SW 1271 (cell line): ENCODE measurements around the gene SETD2.
A peak's percentile ranks its signal among the peaks of the same experiment; 100 is the strongest.
"Not testable (repeated sequence)": the region's sequence is repeated elsewhere in the genome, so short reads cannot be mapped to it uniquely, and the experiment has no call there.

Source experiments
- DNase-seq, 2 experiments: peaks; one replicate each; lab custom pipeline; 2025; lab: John Stamatoyannopoulos, UW

The SETD2 gene

DNA sequence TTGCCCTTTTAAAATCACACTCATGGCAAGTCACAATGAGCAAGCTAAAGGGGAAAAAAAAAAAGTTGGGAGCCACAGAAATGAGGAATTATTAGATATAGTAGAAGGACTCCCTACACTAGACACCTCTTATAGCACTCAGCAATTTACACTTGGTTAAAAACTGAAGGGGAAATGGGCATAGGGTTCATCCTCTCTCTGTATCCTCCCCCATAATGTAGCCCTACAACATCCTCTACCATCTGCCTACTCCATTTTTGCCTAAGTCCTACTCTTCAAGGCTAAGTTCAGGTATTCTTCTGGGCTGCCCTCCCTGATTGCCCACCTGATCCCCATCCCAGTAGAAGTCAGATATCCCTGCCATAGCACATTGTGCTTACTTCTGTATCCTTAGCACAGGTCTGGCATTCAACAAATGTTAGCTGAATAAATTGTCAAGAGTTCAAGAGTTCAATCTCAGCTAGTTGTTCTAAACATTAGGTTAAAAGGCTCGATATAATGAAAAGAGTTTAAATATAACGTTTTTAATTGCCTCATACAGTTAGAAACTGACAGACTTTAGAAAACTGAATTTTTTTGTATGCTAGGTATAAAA, 14.5 kb downstream of the SETD2 start:
- DNase-seq = no peak

DNA sequence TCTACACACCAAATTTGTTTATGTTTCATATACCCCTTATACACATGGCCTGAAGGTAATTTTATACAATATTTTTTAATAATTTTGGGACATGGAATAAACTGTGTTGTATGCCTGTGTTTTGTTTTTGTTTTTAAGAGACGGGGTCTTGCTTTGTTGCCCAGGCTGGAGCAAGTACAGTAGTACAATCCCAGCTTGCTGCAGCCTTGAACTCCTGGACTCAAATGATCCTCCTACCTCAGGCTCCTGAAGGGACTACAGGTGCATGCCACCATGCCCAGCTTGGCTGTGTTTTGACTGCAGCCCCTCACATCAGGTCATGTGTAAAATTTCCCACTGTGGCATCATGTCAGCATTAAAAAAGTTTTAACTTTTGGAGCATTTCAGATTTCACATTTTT, 18.6 kb downstream of the SETD2 start:
- DNase-seq = no peak

DNA sequence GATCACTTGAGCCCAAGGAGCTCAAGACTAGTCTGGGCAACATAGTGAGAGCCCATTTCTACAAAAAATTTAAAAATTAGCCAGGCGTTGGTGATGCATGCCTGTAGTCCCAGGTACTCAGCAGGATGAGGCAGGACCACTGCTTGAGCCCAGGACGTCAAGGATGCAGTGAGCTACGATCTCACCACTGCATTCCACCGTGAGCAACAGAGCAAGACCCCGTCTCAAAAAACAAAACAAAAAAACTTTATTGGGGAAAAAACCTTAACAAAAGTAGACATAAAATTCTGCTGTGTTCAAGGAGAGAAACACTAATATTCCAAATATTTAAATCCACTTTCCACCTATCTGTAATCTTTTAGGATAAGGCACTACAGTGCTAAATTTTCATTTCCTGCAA, 20.8 kb downstream of the SETD2 start:
- no peak for DNase-seq

DNA sequence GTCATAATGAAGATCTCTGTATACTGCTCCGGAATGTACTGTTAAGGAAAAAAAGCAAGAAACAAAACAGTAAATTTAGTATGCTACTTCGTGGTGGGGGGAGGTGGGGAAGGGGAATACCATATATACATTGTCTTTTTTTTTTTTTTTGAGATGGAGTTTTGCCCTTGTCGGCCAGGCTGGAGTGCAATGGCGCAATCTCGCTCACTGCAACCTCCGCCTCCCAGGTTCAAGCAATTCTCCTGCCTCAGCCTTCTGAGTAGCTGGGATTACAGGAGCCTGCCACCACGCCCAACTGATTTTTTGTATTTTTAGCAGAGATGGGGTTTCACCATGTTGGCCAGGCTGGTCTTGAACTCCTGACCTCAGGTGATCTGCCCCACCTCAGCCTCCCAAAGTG, 21.4 kb downstream of the SETD2 start:
- DNase-seq = not testable (repeated sequence)

DNA sequence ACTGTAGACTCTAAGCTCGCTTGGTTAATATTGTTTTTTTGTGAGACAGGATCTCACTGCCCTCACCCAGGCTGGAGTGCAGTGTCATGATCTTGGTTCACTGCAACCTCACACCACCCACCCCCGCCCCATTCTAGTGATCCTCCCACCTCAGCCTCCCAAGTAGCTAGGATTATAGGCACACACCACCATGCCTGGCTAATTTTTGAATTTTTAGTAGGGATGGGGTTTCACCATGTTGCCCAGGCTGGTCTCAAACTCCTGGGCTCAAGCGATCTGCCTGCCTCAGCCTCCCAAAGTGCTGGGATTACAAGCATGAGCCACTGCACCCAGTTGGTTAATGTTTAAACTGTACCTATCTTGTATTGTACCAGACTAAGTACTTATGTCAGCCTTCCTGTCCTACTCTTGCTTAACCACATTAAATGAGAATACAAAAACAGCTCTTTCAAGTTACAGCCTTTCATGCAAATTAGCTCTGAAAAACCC, 22.9 kb downstream of the SETD2 start:
- not testable (repeated sequence) for DNase-seq

DNA sequence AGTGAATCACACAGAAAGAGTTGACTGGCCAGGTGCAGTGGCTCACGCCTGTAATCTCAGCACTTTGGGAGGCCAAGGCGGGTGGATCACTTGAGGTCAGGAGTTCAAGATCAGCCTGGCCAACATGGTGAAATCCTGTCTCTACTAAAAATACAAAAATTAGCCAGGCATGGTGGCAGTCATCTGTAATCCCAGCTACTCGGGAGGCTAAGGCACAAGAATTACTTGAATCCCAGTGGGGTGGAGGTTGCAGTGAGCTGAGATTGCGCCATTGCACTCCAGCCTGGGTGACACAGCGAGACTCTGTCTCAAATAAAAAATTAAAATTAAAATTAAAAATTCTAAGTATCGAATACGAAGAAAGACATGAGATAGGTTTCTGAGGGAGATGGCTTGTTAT, 23.4 kb downstream of the SETD2 start:
- DNase-seq = not testable (repeated sequence)

DNA sequence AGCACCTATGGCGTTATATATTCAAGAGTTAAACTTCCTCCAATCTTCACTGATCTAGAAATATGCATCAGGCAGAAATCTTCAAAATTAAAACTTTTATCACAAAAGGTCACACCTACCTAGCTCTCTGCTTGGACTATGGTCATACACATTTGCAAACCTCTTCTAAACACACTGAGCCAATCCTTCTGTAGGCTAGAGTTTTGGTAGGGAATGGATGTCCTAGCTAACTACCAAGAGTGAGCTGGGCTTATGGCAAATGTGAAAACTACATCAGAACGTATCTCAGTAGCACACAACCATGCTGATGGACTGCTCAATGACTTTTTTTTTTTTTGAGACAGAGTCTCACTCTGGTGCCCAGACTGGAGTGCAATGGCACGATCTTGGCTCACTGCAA, 29.6 kb downstream of the SETD2 start:
- no peak for DNase-seq

DNA sequence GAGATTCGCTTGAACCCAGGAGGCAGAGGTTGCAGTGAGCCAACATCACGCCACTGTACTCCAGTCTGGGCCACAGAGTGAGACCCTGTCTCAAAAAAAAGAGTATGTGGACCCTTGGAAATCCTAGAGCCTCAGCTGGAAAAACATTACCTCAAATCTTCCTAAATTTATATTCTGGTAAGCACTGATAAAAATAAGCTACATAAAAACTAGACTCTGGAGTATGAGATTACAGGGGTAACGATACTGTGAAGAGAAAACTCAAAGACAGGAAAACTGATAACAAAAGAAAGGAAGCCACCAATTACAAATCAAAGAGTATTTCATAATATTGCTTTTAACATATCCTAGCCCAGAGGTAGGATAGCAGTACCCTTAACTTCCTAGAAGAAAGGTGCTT, 30.3 kb downstream of the SETD2 start:
- DNase-seq = no peak

DNA sequence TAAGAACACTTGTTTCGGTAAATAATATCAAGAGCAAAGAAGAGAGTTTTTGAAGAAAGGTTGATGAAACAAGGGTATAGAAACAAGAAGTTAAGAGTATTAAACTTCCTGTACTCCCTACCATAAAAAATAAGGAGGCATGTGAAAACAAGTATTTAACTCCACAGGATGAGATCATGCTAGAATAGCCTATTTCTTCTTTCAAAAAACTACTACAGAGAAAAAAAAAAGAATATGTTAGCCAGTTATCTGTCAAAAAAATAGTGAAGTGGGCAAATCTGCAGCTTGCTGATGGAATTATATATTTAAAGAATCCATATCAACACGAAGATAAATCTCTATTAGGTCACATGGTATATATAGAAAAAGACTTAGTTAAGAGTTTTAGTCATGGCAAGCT, 33.4 kb downstream of the SETD2 start:
- no peak for DNase-seq

DNA sequence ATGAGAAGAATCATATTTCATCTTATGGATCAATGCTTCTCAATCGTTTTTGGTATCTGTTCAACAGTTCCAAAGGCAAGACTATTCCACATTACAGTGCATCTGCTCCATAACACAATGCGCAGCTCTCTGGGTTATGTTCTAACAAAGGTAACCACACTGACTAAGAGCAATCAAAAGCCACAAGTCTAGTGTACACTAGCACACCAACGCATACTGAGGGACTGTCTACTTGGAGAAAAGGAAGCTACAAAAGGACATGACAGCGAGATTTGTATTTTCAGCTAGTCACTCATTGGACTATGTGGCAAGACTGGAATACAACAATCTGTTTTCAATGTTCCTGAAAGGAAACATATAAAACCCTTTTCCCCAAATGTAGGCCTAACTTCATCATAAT, 35.8 kb downstream of the SETD2 start:
- no peak for DNase-seq

DNA sequence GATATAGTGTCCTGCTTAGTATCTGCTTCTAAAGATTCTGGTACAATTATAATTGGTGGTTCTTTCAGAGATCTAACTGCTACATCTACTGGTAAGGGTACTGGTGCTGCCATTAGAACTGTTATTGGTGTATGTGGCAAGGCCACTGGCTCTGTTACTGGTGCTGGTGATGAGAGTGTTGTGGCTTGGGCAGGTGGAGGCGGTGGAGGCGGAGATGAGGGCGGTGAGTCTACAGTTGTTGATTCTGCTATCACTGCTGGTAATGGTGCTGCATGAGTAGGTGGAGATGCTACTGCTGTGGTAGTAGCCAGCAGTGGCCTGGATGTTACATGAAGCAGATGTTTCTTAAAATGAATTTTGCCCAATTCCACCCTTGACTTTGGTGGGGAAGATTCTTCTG, 40.1 kb downstream of the SETD2 start:
- no peak for DNase-seq

DNA sequence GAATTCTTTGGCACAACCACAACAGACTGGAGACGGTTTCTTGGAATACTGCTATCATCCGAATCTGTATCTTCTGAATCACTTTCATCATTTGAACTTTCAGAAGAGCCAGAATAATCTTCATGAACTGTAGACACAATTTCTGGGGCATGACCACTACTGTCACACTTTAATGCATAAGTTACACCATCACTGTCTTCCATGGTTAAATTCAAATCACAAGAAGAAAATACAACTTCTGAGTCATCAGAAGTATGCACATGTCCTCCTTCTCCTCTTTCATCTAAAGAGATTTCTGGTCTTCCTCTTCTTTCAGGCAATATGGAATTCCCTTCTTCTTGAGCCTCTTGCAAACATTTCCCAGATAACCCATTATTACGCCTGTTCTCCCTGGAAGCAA, 42.5 kb downstream of the SETD2 start:
- no peak for DNase-seq

DNA sequence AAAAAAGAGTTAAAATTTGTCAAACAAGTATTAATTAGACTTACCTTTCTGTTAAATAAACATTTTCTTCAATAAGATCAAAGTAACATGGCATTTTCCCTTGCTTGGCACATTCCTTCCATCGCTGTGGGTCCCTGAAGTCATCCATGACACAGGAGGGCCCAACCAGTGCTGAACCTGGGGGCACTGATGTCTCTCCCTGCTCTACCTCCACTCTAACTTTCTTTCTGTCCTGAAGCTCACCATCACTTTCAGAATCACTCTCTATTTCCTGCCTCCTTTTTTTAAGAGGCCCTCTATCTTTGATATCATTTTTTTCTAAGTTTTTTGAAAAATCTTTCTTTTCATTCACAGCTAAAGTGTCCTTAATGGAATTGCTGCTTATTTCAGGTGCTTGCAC, 43.8 kb downstream of the SETD2 start:
- DNase-seq = no peak

DNA sequence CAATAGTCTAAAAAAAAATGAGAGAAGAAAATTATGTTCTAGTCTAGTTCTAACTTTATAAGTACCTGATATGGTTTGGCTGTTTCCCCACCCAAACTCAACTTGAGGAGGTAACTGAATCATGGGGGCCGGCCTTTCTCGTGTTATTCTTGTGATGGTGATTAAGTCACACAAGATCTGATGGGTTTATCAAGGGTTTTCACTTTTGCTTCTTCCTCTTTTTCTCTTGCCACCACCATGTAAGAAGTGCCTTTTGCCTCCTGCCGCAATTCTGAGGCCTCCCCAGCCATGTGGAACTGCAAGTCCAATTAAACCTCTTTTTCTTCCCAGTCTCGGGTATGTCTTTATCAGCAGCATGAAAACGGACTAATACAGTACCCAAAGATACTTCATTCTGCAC, 44.5 kb downstream of the SETD2 start:
- DNase-seq = not testable (repeated sequence)

DNA sequence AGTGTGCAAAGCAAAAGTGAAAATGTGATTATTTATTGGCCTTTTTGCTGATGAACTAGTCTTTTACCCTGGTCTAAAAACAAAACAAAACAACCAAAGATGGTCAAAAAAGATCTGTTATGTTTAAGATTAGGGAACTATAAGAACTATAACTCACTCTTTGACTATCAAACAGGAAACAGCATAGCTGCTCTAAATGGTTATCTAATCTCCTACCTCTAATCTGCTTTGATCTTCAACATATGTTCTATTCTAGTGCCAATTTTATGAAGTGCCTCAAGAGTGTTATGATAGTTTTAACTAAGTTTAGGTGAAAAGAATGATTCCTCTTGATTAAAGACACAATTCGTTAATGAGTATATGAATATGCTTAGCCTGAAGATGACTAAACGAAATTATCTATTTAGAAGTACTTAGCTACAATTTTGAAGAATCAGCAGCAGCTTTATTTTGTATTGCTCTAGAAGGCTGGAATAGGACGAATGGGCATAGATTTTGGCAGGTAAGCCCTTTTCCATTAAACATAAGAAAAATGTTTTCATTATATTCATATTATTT, 46.0 kb downstream of the SETD2 start:
- no peak for DNase-seq

DNA sequence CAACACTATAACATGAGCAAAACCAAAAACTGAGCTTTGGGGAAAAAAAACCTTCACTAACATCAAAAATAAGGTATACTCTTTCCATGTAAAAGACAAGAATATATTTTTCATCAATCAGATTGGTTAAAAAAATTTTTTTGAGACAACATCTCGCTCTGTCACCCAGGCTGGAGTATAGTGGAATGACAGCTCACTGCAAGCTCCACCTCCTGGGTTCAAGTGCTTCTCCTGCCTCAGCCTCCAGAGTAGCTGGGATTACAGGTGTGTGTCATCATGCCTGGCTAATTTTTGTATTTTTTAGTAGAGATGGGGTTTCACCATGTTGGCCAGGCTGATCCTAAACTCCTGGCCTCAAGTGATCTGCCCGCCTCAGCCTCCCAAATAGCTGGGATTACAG, 48.4 kb downstream of the SETD2 start:
- not testable (repeated sequence) for DNase-seq

DNA sequence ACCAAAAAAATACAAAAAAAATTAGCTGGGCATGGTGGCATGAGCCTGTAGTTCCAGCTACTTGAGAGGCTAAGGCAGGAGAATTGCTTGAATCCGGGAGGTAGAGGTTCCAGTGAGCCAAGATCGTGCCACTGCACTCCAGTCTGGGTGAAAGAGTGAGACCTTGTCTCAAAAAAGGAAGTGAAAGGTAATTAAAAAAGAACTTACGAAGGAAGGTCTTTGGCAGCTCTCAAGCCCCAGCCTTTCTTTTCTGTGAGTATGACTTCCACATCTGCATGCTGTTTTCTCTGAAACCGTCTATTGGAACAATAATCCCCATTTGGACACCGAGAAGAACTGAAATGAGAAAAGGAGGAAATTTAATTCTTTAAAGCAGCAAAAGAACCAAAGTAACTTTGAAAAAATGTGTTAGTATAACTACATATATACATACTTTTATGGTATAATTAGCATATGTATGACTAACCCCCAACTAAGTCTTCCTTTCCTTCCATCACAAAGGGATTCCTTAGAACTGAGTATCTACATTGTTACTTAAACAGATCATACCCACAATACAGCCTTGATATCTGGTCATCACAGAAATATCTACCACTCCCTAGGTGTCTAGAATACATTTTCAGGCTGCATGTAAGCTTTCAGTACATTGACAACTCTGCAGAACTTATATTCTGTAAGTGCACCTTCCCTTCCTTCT, 50.1 kb downstream of the SETD2 start:
- peak; percentile 25 to 70 for DNase-seq

DNA sequence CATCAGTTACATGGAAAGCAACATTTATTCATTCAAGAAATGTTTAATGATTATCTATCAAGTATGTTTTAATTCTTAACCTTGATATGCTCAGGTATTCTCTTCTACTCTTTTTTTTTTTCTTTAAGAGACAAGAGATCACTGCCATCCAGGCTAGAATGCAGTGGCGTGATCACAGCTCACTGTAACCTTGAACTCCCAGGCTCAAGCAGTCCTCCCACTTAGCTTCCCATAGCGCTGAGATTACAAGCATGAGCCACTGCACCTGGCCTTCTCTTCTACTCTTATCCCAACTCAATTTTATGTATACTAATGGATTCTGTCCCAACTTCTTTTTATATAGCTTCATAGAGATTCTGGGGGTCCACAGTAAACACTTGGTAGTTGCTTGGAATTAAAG, 50.9 kb downstream of the SETD2 start:
- no peak for DNase-seq

DNA sequence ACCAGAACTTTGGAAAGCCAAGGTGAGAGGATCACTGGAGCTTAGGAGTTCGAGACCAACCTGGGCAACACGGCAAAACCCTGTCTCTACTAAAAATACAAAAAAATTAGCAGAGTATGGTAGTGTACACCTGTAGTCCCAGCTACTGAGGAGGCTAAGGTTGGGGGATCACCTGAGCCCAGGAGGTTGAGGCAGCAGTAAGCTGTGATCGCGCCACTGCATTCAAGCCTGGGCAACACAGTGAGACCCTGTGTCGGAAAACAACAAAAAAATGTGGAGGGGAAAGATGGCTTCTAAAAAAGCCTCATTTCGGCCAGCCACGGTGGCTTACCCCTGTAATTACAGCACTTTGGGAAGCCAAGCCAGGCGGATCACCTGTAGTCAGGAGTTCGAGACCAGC, 54.5 kb downstream of the SETD2 start:
- no peak for DNase-seq

DNA sequence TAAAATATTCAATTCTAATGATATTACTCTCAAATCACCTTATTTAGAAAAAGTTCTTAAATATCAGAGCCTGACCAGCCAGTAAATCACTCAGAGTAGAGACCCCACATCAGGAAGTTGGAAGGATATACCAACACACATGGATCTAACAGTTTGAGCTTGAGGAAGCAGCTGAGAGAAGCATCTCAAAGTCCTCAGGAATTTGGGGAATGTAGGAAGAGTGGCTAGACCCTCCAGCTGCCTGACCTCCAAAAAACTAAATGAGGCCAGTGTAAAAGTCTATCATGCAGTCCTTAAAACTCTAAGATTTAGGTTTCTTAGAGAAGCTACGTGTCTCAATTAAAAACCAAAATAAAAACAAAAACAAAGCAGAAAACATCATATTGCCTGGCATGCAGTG, 55.4 kb downstream of the SETD2 start:
- peak in 1 of 2 experiments; percentile 10 for DNase-seq

DNA sequence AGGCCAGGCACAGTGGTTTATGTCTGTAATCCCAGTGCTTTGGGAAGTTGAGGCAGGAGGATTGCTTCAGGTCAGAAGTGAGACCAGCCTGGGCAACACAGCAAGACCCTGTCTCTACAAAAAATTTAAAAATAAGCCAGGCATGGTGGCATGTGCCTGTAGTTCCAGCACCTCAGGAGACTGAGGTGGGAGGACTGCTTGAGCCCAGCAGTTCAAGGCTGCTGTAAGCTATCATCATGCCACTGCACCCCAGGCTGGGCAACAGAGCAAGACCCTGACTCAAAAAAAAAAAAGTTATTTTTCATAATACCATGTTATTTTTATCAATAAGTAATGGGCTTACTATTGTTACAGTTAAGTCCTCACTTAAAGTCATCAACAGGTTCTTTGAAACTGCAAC, 59.7 kb downstream of the SETD2 start:
- no peak for DNase-seq

DNA sequence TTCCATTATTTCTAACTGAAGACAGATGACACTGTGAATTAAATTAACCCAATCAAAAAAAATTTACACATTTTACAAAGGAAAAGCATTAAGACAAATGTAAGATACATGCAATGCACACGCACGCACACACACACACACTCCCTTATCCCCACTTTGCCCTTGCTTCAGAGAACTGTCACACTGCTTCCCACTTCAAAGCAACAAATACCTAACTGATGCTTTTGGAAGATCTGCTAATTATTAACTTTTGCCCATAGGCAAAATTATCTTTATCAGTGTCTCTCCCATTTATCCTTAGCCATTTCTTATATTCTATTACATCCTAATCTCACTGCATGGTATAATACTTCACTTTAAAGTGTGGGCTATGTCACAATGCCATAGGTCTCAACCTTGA, 60.3 kb downstream of the SETD2 start:
- no peak for DNase-seq

DNA sequence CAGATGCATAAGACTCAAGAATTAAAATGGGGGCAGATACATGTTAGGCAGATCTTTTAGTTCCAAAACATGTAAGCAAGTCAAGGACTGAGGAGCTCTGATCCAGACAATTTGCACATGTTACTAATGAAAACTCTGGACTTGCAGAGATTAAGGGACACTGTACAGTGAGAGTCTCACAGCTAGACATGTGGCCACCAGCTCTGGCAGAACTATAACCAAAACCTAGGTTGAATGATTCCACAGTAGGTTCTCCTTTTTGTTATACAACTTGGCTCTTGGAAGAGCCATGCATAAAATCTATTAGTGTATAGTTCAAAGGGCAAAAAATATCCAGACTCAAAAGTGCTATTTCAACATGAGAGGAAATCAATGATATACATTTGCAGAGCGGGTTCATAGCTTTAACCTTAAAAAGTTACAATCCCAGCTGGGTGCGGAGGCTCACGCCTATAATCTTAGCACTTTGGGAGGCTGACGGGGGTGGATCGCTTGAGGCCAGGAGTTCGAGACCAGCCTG, 61.8 kb downstream of the SETD2 start:
- no peak for DNase-seq
